ENCODE results near the gene MYOD1.

The MYOD1 gene

DNA sequence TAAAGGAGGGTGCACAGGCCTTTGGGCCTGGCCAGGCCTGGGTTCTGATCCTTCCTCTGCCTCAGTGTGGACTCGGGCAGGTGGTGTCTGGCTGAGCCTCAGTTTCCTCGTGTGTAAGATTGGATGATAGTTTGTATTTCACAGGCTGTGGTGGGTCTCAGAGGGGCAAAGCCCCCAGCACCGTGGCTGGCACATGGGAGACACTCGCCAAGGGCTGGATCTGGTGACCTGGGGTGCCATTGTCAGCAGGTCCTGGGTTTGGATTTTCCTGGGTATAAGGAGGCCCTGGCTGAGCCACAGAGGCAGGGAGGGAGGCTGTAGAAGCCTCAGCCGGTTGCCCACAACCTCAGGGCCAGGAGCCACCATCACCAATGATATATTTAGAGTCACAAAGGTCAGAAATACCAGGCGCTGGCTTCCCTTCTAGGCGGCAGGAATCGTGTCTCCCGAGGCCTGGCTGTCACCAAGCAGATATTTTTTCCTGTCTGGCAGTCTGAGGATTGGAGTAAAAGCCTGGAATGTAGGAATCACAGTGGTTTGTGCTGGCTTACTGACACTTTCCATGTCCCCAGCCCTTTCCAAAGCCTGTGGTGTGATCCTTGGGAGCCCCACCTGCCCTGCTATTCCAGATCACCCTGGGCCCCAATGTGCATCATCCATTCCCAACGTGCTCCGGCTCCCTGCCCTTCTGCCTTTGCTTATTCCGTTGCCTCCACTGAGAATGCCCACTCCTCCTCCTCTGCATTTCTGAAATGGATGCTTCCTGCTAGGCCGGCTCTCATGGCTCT is 30.8 kb downstream of the MYOD1 start:
- no peak for DNase-seq (ENCODE audit: low read depth)

DNA sequence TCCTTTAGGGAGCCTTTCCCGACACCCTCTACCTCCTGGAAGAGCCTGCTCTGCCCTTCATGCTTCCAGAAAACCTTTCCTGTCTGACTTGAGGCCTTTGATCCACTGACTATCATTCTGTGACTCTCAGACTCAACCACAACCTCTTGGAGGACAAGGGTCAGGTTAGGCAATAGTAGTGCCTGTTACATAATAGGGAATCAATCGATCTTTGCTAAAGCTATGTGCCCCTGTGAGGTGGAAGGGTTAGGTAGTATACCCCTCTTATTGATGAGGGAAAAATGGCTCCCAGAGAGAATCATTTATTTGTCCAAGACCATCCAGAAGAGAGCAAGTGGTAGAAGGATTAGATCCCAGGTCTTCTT is 31.4 kb downstream of the MYOD1 start:
- DNase-seq (ENCODE audit: low read depth), result no peak

DNA sequence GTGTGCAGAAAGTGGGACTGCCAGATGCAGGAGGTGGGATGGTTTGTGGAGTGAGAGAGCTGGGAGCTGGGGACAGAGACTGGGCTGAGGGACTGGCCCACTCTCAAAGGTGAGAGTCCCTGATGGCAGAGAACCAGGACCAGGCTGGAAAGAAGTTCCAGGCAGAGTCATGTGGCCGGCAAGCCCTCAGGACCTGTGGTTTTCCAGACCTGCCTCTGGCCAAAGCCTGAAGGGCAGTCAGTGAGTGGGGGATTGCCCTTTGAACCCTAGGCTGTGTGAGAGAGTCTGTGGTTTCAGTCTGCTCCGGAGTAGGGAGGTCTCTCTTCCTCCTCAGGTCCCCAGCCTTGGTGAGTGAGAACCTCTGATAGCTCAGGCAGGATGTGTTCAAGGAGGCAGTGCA is 32.2 kb downstream of the MYOD1 start:
- no peak for DNase-seq (ENCODE audit: low read depth)

GRCh38 chr11:17752144-17752543 is 32.8 kb downstream of the MYOD1 start:
- DNase-seq (ENCODE audit: low read depth), result no peak

DNA sequence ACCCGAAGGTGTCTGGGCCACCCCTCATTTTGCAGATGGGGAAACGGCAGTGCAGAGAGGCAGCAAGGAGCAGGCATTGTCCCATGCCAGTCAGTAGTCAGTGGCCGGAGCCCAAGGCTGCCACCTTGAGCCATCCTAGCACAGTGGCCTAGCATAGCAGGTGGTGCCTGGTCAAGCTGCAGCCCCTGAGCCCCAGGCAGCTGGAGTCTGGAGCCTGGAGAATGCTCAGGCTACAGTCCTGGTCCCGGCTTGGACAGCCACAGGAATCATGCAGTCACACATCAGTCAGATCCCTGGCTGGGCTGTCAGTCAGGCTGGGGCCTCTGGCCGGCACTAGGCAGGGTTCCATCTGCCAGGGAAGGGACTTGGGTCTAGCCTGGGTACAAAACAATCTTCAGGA is 33.8 kb downstream of the MYOD1 start:
- DNase-seq (ENCODE audit: low read depth), result no peak

GRCh38 chr11:17753641-17754040 is 34.3 kb downstream of the MYOD1 start:
- no peak for DNase-seq (ENCODE audit: low read depth)

- no peak for DNase-seq (ENCODE audit: low read depth)
Measured at GRCh38 chr11:17755891-17756290, 36.5 kb downstream of the MYOD1 start.

GRCh38 chr11:17760102-17761029 is 41.0 kb downstream of the MYOD1 start:
- peak; percentile 17 for DNase-seq (ENCODE audit: low read depth)

DNA sequence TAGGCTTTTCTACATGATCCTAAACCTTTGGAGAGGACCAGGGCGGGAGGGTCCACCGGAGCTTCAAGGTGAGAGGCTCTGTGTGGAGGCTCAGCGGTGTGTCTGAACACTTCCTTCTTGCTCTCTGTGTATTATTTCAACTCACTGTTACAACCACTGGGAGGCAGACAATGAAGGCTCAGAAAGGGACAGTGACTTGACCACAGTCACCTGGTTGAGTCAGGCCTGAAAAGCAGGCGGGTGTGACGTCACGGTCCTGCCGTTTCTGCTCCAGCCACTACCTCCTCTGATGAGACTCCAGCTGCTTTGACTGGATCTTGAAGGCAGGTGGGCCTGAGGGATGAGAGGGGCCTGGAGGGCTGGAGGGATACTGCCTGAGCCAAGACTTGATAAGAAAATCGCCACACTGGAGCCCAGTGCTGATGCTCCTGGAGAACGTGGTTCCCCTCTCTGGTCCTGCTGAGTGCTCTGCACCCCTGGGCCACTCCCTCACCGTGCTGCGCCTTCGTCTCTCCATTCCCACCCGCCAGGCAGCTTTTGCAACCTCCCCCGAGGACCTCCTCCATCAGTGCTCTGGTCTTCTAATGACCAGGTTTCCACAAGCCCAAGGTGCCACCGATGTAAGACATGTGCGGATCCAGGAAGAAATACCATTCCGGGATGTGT is 43.1 kb downstream of the MYOD1 start:
- no peak for DNase-seq (ENCODE audit: low read depth)

- DNase-seq (ENCODE audit: low read depth), result no peak
Measured at GRCh38 chr11:17763244-17763643, 43.9 kb downstream of the MYOD1 start.

DNA sequence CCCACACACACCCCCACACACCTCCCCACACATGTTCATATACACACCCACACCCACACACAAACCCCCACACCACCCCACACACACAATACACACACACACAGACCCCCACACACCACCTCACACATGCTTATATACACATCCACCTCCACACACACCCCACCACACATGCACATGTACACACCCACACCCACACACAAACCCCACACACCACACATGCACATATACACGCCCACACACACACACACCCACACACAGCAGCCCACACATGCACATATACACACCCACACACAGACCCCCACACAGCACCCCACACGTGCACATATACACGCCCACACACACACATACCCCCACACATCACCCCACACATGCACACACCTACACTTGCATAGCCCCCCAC is 44.3 kb downstream of the MYOD1 start:
- no peak for DNase-seq (ENCODE audit: low read depth)

GRCh38 chr11:17764446-17765218 is 45.3 kb downstream of the MYOD1 start:
- DNase-seq (ENCODE audit: low read depth), result no peak

DNA sequence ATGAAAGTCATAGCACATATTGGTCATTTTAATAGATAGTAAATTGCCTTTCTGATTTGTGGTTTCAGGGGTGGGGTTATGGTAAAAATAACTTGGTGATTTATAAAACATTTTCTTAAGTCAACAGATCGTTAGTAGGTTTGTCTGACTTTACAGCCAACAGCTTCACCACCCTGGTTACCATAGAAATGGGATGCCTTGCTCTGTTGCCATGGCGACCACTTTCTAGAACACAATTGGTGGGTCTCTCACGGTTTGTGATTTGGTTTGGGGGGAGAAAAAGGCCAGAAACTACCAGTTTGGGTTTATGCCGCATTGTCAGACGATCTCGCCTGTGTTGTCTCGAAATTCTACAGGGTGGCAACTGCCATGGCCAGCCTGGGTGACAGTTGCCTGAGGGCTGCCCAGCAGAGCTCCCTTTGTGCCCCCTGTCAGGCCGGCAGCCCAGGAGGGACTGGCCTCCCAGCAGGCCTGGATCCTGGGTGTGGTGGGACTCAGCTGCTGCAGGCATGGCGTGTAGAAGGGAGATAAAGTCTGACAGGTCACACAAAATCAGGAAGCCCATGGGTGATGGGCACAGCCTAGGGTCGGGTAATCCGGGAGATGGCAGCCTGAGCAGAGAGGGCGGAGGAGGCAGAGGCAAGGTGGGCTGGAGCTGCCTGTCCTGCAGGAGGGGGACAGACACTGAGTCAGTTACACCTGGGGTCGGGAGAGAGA is 46.1 kb downstream of the MYOD1 start:
- DNase-seq (ENCODE audit: low read depth), result no peak

DNA sequence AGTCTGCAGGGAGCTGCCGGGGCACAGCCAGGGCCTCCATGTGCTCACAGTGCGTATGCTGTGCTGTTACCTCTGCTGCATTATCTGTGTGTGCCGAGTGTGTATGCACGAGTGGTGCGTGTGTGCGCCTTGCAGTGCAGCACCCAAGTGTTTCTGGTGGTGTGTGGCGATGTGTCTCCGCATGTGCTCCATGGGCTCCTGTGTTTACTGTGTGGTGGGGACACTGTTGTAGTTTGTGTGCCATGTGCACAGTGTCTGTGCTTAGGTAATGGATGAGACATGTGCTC is 46.6 kb downstream of the MYOD1 start:
- no peak for DNase-seq (ENCODE audit: low read depth)

DNA sequence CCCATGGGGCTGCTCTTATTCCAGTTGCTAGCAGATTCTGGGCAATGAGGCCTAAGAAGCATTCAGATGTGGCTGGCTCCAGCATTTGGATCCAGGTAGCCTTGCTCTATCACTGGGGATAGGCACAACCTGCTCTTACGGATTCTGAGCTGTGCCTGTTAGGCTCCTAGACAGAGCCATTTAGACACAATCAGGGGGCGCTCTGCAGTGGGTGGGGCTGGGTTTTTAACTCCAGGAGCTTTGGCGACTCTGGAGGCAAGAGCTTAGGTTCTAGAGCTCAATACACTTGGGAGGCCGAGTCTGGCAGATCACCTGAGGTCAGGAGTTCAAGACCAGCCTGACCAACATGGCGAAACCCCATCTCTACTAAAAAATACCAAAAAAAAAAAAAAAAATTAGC is 47.2 kb downstream of the MYOD1 start:
- no peak for DNase-seq (ENCODE audit: low read depth)

GRCh38 chr11:17767301-17767885 is 48.0 kb downstream of the MYOD1 start:
- DNase-seq (ENCODE audit: low read depth), result no peak

DNA sequence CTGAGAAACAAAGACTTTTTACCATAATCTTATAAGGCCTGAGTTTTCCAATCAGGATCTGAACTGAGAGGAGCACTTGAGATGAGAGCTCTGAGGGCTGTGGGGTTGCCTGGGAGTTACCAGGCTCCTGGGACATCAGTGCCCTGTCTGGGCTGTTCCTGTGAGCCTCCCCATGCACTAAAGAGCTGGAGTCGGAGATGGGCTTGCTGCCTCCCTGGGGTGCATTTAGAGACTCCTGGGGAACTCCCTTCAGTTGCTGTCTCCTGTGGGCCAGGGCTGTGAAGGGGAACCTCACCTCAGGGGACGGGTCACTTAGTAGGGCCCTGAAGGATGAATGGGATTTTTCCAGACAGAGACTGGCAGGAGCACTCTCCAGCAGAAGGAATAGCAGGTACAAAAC is 48.5 kb downstream of the MYOD1 start:
- no peak for DNase-seq (ENCODE audit: low read depth)

GRCh38 chr11:17768547-17768946 is 49.2 kb downstream of the MYOD1 start:
- no peak for DNase-seq (ENCODE audit: low read depth)

DNA sequence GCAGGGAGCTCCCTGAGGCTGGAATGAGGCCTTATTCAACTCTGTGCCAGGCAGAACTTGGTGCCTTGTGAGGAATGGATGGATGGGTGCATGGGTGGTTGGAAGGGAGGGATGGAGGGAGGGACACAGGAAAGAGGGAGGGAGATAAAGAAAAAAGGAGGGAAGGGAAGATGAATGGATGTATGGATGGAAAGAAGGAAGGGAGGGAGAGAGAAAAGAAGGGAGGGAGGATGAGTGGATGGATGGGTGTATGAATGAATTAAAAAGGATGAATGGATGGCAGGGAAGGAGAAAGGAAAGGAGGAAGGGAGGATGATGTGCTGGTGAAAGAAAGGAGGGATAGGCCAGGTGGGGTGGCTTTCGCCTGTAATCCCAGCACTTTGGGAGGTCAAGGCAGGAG is 49.8 kb downstream of the MYOD1 start:
- DNase-seq (ENCODE audit: low read depth), result no peak

DNA sequence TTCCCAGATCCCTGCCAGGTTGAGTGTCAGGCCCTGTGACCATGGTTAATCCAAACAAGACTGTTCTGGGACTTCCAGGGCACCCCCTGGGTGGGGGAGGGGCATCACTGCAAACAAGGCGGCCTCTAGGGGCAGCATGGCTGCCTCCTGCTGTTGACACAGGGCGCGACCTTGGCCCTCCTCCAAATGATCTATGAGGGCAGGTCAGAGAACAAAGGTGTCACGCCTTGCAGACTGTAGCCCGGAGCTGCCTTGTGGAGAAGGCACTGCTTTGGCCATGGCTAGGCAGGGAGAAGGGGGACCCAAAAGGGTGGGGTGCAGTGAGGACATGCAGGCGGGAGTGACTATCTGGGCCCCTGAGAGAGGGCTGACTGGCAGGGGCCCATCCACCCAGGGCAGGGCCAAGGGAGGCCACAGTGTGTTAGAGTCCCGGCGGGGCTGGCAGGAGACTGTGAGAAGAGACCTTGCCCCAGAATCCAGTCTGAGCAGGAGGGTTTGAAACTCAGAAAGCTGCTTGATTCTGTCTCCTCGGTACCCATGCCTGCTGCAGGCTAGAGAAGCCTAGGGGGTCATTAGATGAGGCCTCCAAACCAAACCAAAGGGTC is 50.8 kb downstream of the MYOD1 start:
- no peak for DNase-seq (ENCODE audit: low read depth)

DNA sequence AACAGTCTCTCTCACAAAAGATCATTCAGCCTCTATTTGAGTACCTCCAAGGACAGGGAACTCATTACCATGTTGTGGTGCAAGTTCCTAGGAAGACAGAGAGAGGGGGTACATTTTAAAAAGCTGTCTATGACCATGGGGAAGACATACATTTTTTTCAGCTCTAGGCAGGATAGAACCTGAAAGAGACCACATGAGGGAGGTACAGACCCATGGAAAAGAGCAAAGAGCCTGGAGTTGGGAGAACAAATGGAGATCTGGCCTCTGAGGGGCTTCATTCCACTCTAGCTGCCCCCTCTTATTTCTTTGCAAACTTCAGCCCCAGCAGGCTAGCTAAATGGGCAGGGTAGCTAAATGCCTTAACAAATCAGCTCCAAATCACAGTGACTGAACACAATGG is 51.5 kb downstream of the MYOD1 start:
- no peak for DNase-seq (ENCODE audit: low read depth)

All from fibroblast of the conjunctiva (primary cell).